HFFc6 (cell line): ENCODE data around the gene ZNF70. TPM values are rescaled to one million over a fixed set of nuclear protein-coding genes. Genes with fewer than 3 reads are reported as not detected.
"Not testable (repeated sequence)": the region's sequence is repeated elsewhere in the genome, so short reads cannot be mapped to it uniquely, and the experiment has no call there.

ENCODE experiments used
- DNase-seq: peaks from one replicate; pipeline ENCODE4 v3.0.0-alpha.2; 2018
- H3K27ac Mint-ChIP-seq: 2 replicates; pipeline ENCODE4 v1.8.0; 2020; ENCODE audit warnings: mild to moderate bottlenecking, mixed read lengths
- H3K27me3 Mint-ChIP-seq: 2 replicates; pipeline ENCODE4 v1.8.0; 2021; ENCODE audit warnings: mild to moderate bottlenecking, moderate library complexity, mixed read lengths; ENCODE audit not compliant: insufficient read depth
- H3K36me3 Mint-ChIP-seq: 2 replicates; pipeline ENCODE4 v1.8.0; 2021; ENCODE audit warnings: low read depth, mixed read lengths
- H3K4me1 Mint-ChIP-seq: 2 replicates; pipeline ENCODE4 v1.8.0; 2020; ENCODE audit warnings: low read depth, mixed read lengths
- H3K4me3 Mint-ChIP-seq: 2 replicates; pipeline ENCODE4 v1.8.0; 2020; ENCODE audit warnings: mild to moderate bottlenecking, moderate library complexity, mixed read lengths
- H3K9me3 Mint-ChIP-seq: 2 replicates; pipeline ENCODE4 v1.8.0; 2020; ENCODE audit warnings: mild to moderate bottlenecking, mixed read lengths
- CTCF ChIP-seq: fragments of 200-600 bp; sonication (generic); IDR thresholded peaks from 2 replicates; pipeline ENCODE4 v1.5.0; 2021; ENCODE audit warnings: antibody characterized with exemption, mild to moderate bottlenecking
- total RNA-seq, 6 experiments: library from RNA; stranded (reverse); fragmentation: NEBNext Ultra II Directional; extraction: Animal tissue kit (Norgen Biotek cat#: 25700); gene quantifications; 2 replicates in 1 of 6; 3 replicates in 5 of 6; pipeline ENCODE4 v1.2.3, GENCODE V29; 2021

ZNF70 gene
- total RNA-seq, 6 experiments from 2014 or later: 6.0 to 7.0 (median 6.4) TPM

- Mint-ChIP-seq H3K4me1 (peaks cover 6% of the 10 kb centered on the region; the same call in 1 of the 2 replicates), H3K27ac (no peak overlapping the region), H3K27me3 (no peaks in the 10 kb centered on the region), H3K9me3 (no peaks in the 10 kb centered on the region), H3K36me3 (peaks cover 17% of the 10 kb centered on the region), H3K4me3 (no peak overlapping the region)
- DNase-seq: no peak
- TF ChIP-seq CTCF: no peak
These were observed 7.6 kb downstream of the ZNF70 start for GRCh38 chr22:23743303-23743705.

- H3K4me3 Mint-ChIP-seq: no peak overlapping the region
- peaks cover 17% of the 10 kb centered on the region for H3K36me3 Mint-ChIP-seq
- TF ChIP-seq CTCF: no peak
- H3K27me3 Mint-ChIP-seq: no peaks in the 10 kb centered on the region
- peaks cover 6% of the 10 kb centered on the region; the same call in 1 of the 2 replicates for H3K4me1 Mint-ChIP-seq
- DNase-seq: no peak
- H3K9me3 Mint-ChIP-seq: no peaks in the 10 kb centered on the region
- H3K27ac Mint-ChIP-seq: no peak overlapping the region
These were observed 8.2 kb downstream of the ZNF70 start for GRCh38 chr22:23742505-23743264.

DNA sequence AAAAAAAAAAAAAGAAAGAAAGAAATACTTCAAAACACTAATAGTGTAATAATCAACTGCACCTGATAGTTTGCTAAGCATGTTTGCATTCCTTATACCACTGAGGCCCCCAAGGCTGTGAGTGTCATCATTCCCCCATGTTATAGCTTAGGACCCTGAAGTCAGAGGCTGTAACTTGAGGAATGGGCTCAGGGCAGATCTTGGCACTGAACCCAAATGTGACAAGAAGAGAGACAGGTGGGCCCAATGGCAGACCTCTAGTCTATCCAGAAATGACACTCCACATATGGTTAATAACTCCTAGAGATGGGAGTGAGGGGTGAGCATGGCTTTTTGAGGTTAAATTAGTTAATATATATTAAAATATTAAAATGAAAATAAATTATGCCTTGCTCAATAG lies 13.2 kb downstream of the ZNF70 start:
- Mint-ChIP-seq H3K4me1 (no peaks in the 10 kb centered on the region), H3K36me3 (no peaks in the 10 kb centered on the region), H3K9me3 (no peaks in the 10 kb centered on the region), H3K27me3 (no peaks in the 10 kb centered on the region), H3K27ac (no peak overlapping the region), H3K4me3 (no peak overlapping the region)
- TF ChIP-seq CTCF: no peak
- DNase-seq: no peak

GRCh38 chr22:23728108-23728507 lies 22.8 kb downstream of the ZNF70 start:
- not testable (repeated sequence) for H3K4me3 Mint-ChIP-seq, DNase-seq, H3K27ac Mint-ChIP-seq

GRCh38 chr22:23722724-23723123 lies 28.2 kb downstream of the ZNF70 start:
- DNase-seq: no peak
- no peak for TF ChIP-seq CTCF
- no peak overlapping the region for H3K4me3 Mint-ChIP-seq
- no peaks in the 10 kb centered on the region for H3K9me3 Mint-ChIP-seq
- H3K27me3 Mint-ChIP-seq: peaks cover 11% of the 10 kb centered on the region
- H3K4me1 Mint-ChIP-seq: 0 out of 2 replicates have a peak, but pooled peaks cover 5% of the 10 kb centered on the region
- no peaks in the 10 kb centered on the region for H3K36me3 Mint-ChIP-seq
- no peak overlapping the region for H3K27ac Mint-ChIP-seq

More at GRCh38 chr22:23728108-23728507, 22.8 kb downstream of the ZNF70 start:
- H3K36me3 Mint-ChIP-seq, H3K4me1 Mint-ChIP-seq, H3K9me3 Mint-ChIP-seq: not testable (repeated sequence)
- H3K27me3 Mint-ChIP-seq: peaks cover 16% of the 10 kb centered on the region

DNA sequence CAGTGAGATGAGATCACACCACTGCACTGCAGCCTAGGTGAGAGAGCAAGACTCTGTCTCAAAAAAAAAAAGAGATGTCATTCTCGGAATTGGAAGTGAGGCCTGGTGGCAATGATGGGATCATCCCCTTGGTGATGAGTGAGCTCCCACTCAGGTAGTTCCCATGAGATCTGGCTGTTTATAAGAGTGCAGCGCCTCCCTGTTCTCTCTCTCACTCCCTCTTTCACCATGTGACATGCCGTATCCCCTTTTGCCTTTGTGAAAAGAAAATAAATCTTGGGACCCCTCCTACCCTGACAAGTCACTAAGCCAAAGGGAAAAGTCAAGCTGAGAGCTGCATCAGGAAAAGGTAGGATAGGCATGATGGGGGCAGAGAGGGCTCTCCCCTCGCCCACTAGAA lies 28.8 kb downstream of the ZNF70 start:
- TF ChIP-seq CTCF: no peak
- H3K36me3 Mint-ChIP-seq: no peaks in the 10 kb centered on the region
- no peak overlapping the region for H3K27ac Mint-ChIP-seq
- H3K4me3 Mint-ChIP-seq: no peak overlapping the region
- 0 out of 2 replicates have a peak, but pooled peaks cover 9% of the 10 kb centered on the region for H3K4me1 Mint-ChIP-seq
- peaks cover 11% of the 10 kb centered on the region for H3K27me3 Mint-ChIP-seq
- H3K9me3 Mint-ChIP-seq: no peaks in the 10 kb centered on the region
- DNase-seq: no peak
